Ishikawa (cell line): ENCODE measurements around the gene TMEM17.

Source experiments
- CEBPB ChIP-seq: IDR thresholded peaks from 2 replicates; pipeline ENCODE4 v1.6.1; 2012
- EGR1 ChIP-seq: IDR thresholded peaks from 2 replicates; pipeline ENCODE4 v1.6.1; 2012
- FOXM1 ChIP-seq: IDR thresholded peaks from 2 replicates; pipeline ENCODE4 v1.6.1; 2012; ENCODE audit warnings: low read depth, borderline replicate concordance
- RAD21 ChIP-seq: IDR thresholded peaks from 2 replicates; pipeline ENCODE4 v1.6.1; 2012; ENCODE audit warnings: low read depth
- TCF12 ChIP-seq: IDR thresholded peaks from 2 replicates; pipeline ENCODE4 v1.6.1; 2012; ENCODE audit warnings: low read depth
- TEAD4 ChIP-seq: IDR thresholded peaks from 2 replicates; pipeline ENCODE4 v1.6.1; 2012
- TF ChIP-seq, protein P1 (sequence below): IDR thresholded peaks from 2 replicates; pipeline ENCODE4 v1.6.1; 2012

DNA sequence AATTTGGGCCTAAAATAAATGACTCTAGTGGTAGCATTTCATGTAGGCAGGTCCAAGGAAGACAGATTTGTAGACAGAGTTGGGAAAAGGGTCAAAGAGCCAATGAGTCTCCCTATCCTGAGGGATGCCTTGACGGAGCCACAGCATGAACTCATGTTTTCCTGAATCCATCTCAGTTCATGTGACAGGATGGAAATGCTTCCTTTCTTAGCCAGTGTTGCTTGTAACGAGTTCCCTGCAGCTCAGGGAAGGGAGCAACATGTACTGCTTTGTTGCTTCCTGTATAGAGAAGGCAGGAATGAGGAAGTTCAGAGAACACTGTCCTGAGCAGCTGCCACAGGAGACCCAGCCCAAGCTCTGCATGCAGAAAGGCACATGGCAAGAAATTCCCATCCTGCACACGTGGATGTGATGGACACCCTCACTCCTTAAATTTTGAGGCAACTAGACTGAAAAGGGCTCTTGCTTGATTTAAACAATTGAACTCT, 27.9 kb downstream of the TMEM17 start:
- TF ChIP-seq CEBPB: no peak
- no peak for TF ChIP-seq FOXM1
- TF ChIP-seq, protein P1, sequence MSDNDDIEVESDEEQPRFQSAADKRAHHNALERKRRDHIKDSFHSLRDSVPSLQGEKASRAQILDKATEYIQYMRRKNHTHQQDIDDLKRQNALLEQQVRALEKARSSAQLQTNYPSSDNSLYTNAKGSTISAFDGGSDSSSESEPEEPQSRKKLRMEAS: no peak
- TF ChIP-seq RAD21: no peak
- TF ChIP-seq TEAD4: no peak
- TF ChIP-seq TCF12: no peak
- no peak for TF ChIP-seq EGR1
